ENCODE measurements around the gene COQ10A. TPM values are rescaled to one million over a fixed set of nuclear protein-coding genes. Genes with fewer than 3 reads are reported as not detected.

The COQ10A gene
- total and polyA plus RNA-seq, 2 experiments from 2014 or later = 53.6 to 67.2 TPM

DNA sequence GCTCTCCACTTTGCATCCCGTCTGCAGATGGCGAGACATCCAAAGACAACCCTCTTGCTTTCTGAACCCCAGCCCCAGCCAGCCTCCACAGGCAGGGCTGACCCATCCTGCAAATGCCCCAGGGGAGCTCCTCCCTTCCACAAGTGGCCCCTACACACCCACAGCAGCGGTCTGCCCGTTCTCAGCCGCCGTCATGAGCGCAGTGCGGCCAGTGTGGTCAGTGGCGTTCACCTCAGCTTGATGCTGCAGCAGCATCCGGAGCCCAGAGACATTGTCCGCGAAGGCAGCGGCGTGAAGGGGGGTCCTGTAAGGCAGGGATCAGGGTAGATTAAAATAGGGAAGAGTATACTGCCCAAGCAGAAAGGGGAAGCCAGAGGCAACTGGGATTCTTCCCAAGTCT lies 22.2 kb upstream of the COQ10A start:
- Histone ChIP-seq H3K4me3 (no peak overlapping the region), H3K27me3 (no peaks in the 10 kb centered on the region), H3K36me3 (peaks cover 53% of the 10 kb centered on the region), H3K9me3 (ENCODE audit: low read depth) (no peaks in the 10 kb centered on the region), H3K4me1 (ENCODE audit: low read depth) (no peaks in the 10 kb centered on the region), H3K27ac (no peak overlapping the region)
- DNase-seq (ENCODE audit: low read depth in 1 of 2, low spot score in 1 of 2) = no peak
- TF ChIP-seq, protein P1, sequence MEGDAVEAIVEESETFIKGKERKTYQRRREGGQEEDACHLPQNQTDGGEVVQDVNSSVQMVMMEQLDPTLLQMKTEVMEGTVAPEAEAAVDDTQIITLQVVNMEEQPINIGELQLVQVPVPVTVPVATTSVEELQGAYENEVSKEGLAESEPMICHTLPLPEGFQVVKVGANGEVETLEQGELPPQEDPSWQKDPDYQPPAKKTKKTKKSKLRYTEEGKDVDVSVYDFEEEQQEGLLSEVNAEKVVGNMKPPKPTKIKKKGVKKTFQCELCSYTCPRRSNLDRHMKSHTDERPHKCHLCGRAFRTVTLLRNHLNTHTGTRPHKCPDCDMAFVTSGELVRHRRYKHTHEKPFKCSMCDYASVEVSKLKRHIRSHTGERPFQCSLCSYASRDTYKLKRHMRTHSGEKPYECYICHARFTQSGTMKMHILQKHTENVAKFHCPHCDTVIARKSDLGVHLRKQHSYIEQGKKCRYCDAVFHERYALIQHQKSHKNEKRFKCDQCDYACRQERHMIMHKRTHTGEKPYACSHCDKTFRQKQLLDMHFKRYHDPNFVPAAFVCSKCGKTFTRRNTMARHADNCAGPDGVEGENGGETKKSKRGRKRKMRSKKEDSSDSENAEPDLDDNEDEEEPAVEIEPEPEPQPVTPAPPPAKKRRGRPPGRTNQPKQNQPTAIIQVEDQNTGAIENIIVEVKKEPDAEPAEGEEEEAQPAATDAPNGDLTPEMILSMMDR (IDR thresholded peaks at IDR 0.05; ENCODE audit: low read depth, low read length) = no peak

DNA sequence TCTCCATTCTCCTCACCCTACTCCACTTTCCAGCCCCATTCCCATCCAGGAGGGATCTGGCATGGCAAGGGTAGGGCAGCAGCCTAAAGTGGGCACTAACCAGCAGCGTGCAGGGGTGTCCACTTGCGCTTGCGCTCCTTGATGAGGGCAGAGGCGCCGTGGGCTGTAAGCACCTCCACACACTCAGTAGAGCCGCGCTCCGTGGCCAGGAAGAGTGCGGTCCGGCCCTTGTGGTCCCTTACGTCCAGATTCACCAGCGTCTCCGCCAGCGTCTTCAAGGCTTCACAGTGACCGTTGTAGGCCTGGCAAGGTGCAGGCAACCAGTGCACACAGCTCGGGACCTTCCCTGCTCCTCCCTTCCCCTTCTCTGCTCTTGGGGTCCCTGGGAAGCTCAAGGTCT lies 18.8 kb upstream of the COQ10A start:
- TF ChIP-seq, protein P1 (IDR thresholded peaks at IDR 0.05; ENCODE audit: low read depth, low read length) = no peak
- H3K4me1 ChIP-seq (ENCODE audit: low read depth) = no peaks in the 10 kb centered on the region
- peaks cover 63% of the 10 kb centered on the region for H3K36me3 ChIP-seq
- H3K4me3 ChIP-seq = no peak overlapping the region
- no peaks in the 10 kb centered on the region for H3K9me3 ChIP-seq (ENCODE audit: low read depth)
- H3K27me3 ChIP-seq = no peaks in the 10 kb centered on the region
- H3K27ac ChIP-seq = no peak overlapping the region
- DNase-seq (ENCODE audit: low read depth in 1 of 2, low spot score in 1 of 2) = no peak

DNA sequence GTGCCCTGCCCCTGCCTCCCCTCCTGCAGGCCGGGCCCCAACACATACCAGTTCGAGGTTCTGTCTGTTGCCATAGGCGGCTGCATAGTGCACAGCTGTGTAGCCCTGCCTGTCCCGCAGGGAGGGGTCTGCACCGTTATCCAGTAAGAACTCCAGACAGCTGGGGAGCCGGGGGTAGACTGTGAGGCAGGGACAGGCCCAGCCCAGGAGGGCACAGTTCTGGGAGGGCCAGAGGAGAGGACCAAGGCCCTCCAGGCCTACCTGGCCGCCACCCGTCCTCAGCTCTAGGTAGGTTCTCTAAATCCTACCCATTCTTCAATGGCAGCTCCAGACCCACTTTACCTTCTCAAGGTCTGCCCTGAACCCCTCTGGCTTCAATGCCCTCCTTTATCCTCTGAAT lies 18.0 kb upstream of the COQ10A start:
- peaks cover 65% of the 10 kb centered on the region for H3K36me3 ChIP-seq
- no peaks in the 10 kb centered on the region for H3K27me3 ChIP-seq
- no peak for DNase-seq (ENCODE audit: low read depth in 1 of 2, low spot score in 1 of 2)
- no peaks in the 10 kb centered on the region for H3K4me1 ChIP-seq (ENCODE audit: low read depth)
- H3K27ac ChIP-seq = no peak overlapping the region
- H3K9me3 ChIP-seq (ENCODE audit: low read depth) = no peaks in the 10 kb centered on the region
- TF ChIP-seq, protein P1 (IDR thresholded peaks at IDR 0.05; ENCODE audit: low read depth, low read length) = no peak
- H3K4me3 ChIP-seq = no peak overlapping the region

- TF ChIP-seq, protein P1 (IDR thresholded peaks at IDR 0.05; ENCODE audit: low read depth, low read length) = no peak
- Histone ChIP-seq H3K27me3 (no peaks in the 10 kb centered on the region), H3K4me1 (ENCODE audit: low read depth) (peaks cover 8% of the 10 kb centered on the region), H3K36me3 (peaks cover 63% of the 10 kb centered on the region), H3K4me3 (no peak overlapping the region), H3K27ac (no peak overlapping the region), H3K9me3 (ENCODE audit: low read depth) (no peaks in the 10 kb centered on the region)
- DNase-seq (ENCODE audit: low read depth in 1 of 2, low spot score in 1 of 2) = no peak
Observed at GRCh38 chr12:56252649-56253048, 14.1 kb upstream of the COQ10A start.

DNA sequence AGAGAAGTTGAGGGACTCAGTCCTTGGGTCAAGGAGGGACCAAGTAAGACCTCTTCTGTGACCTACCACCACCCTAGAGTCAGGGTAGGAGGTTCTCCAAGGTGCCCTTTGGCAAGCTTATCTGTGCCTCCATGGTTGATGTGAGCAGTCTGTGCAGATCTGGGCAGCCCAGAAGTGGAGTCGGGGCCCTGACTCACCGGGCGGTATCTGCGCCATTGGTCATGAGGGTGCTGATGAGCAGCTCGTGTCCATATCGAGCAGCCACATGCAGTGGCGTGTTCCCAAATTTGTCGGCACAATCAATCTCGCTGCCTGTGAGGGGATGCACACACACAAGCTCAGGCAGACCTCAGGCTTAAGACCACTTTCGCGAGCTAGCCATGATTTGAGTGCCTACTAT lies 13.7 kb upstream of the COQ10A start:
- no peak overlapping the region for H3K27ac ChIP-seq
- H3K4me3 ChIP-seq = no peak overlapping the region
- no peaks in the 10 kb centered on the region for H3K27me3 ChIP-seq
- TF ChIP-seq, protein P1 (IDR thresholded peaks at IDR 0.05; ENCODE audit: low read depth, low read length) = no peak
- no peaks in the 10 kb centered on the region for H3K9me3 ChIP-seq (ENCODE audit: low read depth)
- H3K36me3 ChIP-seq = peaks cover 61% of the 10 kb centered on the region
- DNase-seq (ENCODE audit: low read depth in 1 of 2, low spot score in 1 of 2) = no peak
- peaks cover 8% of the 10 kb centered on the region for H3K4me1 ChIP-seq (ENCODE audit: low read depth)

- Histone ChIP-seq H3K9me3 (ENCODE audit: low read depth) (no peaks in the 10 kb centered on the region), H3K36me3 (peaks cover 47% of the 10 kb centered on the region), H3K4me3 (no peak overlapping the region), H3K27me3 (no peaks in the 10 kb centered on the region), H3K4me1 (ENCODE audit: low read depth) (peaks cover 15% of the 10 kb centered on the region), H3K27ac (no peak overlapping the region)
- no peak for DNase-seq (ENCODE audit: low read depth in 1 of 2, low spot score in 1 of 2)
- TF ChIP-seq, protein P1 (IDR thresholded peaks at IDR 0.05; ENCODE audit: low read depth, low read length) = no peak
Observed at GRCh38 chr12:56255671-56256070, 11.1 kb upstream of the COQ10A start.
